ENCODE data around the gene NME1.
"Not testable (repeated sequence)": the region's sequence is repeated elsewhere in the genome, so short reads cannot be mapped to it uniquely, and the experiment has no call there.

NME1 gene

DNA sequence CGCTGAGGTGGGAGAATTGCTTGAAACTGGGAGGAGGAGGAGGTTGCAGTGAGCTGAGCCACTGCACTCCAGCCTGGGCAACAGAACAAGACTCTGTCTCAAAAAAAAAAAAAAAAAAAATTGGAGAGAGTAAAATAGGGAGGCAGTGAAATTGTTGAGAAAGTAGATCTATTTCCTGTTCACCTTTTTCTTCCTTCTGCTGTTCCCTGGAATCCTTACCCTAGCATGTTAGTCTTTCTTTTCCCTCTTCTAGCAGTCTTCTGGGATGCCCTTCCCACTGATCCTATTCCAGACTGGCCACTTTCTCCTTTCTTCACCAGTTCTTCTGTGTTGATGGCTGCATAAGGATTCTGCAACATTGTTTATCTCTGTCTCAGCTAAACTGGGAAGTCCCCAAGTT lies 16.0 kb downstream of the NME1 start:
- H2BK5ac ChIP-seq (ENCODE audit: low read length) = no peak overlapping the region
- H3K79me1 ChIP-seq (ENCODE audit: low read depth, low read length) = peaks cover 4% of the 10 kb centered on the region
- no peak overlapping the region for H2BK12ac ChIP-seq (ENCODE audit: low read length)
- H3K9me3 ChIP-seq (replicated peaks in 1 of 2; ENCODE audit: control insufficient read depth in 2 of 2, insufficient read depth in 1 of 2, low read depth in 1 of 2, low read length in 2 of 2) = no peaks in the 10 kb centered on the region
- no peak overlapping the region for H2AK5ac ChIP-seq (ENCODE audit: low read depth, low read length)
- H4K8ac ChIP-seq (ENCODE audit: low read depth, low read length) = no peak overlapping the region
- H2BK120ac ChIP-seq (ENCODE audit: low read depth, low read length) = no peak overlapping the region
- no CpG with 5 or more reads among the region's 1 CpG for whole genome bisulfite sequencing, 2 donors (ENCODE audit: extremely low coverage in 2 of 2, insufficient read length in 2 of 2, insufficient replicate concordance in 1 of 2)
- no peak overlapping the region for H2AFZ ChIP-seq (ENCODE audit: low read length)
- H3K36me3 ChIP-seq (replicated peaks in 1 of 2; ENCODE audit: control insufficient read depth in 2 of 2, insufficient read depth in 2 of 2, low read length in 2 of 2) = peaks cover 12 to 61% of the 10 kb centered on the region in 2 donors
- H3K4ac ChIP-seq (ENCODE audit: low read length) = no peak overlapping the region
- H3K27me3 ChIP-seq (ENCODE audit: control insufficient read depth in 3 of 3, insufficient read depth in 3 of 3, low read depth in 1 of 3, low read length in 3 of 3) = no peaks in the 10 kb centered on the region
- H3K27ac ChIP-seq (replicated peaks; ENCODE audit: low read length) = no peak overlapping the region
- H3K23ac ChIP-seq (ENCODE audit: low read depth, low read length, poor library complexity) = no peak overlapping the region
- no peak overlapping the region for H3K4me3 ChIP-seq (ENCODE audit: low read length in 2 of 2)
- peaks cover 3 to 5% of the 10 kb centered on the region in 2 donors for H3K4me1 ChIP-seq (ENCODE audit: control insufficient read depth in 2 of 2, insufficient read depth in 1 of 2, low read depth in 1 of 2, low read length in 2 of 2)
- no peak overlapping the region for H3K14ac ChIP-seq (ENCODE audit: low read length)
- no peak overlapping the region for H3K4me2 ChIP-seq (ENCODE audit: insufficient read depth, low read length, poor library complexity, severe bottlenecking)
- no peak overlapping the region for H3K18ac ChIP-seq (ENCODE audit: low read length)
- no peak overlapping the region for H2BK15ac ChIP-seq (ENCODE audit: low read length)
- H3K9ac ChIP-seq (ENCODE audit: low read depth, low read length, poor library complexity) = no peak overlapping the region
- DNase-seq (ENCODE audit: low spot score) = no peak
- H4K91ac ChIP-seq (ENCODE audit: low read depth, low read length, poor library complexity) = no peak overlapping the region

DNA sequence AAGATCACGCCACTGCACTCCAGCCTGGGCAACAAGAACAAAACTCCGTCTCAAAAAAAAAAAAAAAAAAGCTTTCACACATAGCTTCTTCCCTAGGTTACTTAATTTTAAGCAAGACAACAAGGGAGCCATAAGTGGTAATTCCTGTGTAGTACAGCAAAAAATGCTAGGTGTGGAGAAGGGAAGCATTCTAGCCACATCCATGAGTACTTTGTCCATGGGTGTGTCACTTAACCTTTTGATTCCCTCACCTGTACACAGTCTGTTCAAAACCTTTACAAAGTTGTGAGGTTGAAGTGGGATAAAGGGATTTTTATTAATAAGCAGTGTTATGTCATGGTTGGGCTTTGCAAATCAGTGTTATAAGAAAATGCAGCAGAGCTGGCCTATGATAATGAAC lies 17.4 kb downstream of the NME1 start:
- Histone ChIP-seq H2BK15ac (ENCODE audit: low read length) (no peak overlapping the region), H2AK5ac (ENCODE audit: low read depth, low read length) (no peak overlapping the region), H3K23ac (ENCODE audit: low read depth, low read length, poor library complexity) (no peak overlapping the region), H3K4me2 (ENCODE audit: insufficient read depth, low read length, poor library complexity, severe bottlenecking) (no peak overlapping the region), H3K14ac (ENCODE audit: low read length) (no peak overlapping the region), H3K36me3 (replicated peaks in 1 of 2; ENCODE audit: control insufficient read depth in 2 of 2, insufficient read depth in 2 of 2, low read length in 2 of 2) (peaks cover 12 to 73% of the 10 kb centered on the region in 2 donors), H3K79me1 (ENCODE audit: low read depth, low read length) (peaks cover 4% of the 10 kb centered on the region), H2BK120ac (ENCODE audit: low read depth, low read length) (no peak overlapping the region), H3K9ac (ENCODE audit: low read depth, low read length, poor library complexity) (no peak overlapping the region), H3K4me3 (ENCODE audit: low read length in 2 of 2) (no peak overlapping the region), H2BK12ac (ENCODE audit: low read length) (no peak overlapping the region), H3K27me3 (ENCODE audit: control insufficient read depth in 3 of 3, insufficient read depth in 3 of 3, low read depth in 1 of 3, low read length in 3 of 3) (no peaks in the 10 kb centered on the region), H3K4ac (ENCODE audit: low read length) (no peak overlapping the region), H2BK5ac (ENCODE audit: low read length) (no peak overlapping the region), H3K4me1 (ENCODE audit: control insufficient read depth in 2 of 2, insufficient read depth in 1 of 2, low read depth in 1 of 2, low read length in 2 of 2) (peaks cover under 1 to 1% of the 10 kb centered on the region in 2 donors), H3K18ac (ENCODE audit: low read length) (no peak overlapping the region), H2AFZ (ENCODE audit: low read length) (no peak overlapping the region), H4K91ac (ENCODE audit: low read depth, low read length, poor library complexity) (no peak overlapping the region), H4K8ac (ENCODE audit: low read depth, low read length) (no peak overlapping the region), H3K27ac (replicated peaks; ENCODE audit: low read length) (no peak overlapping the region), H3K9me3 (replicated peaks in 1 of 2; ENCODE audit: control insufficient read depth in 2 of 2, insufficient read depth in 1 of 2, low read depth in 1 of 2, low read length in 2 of 2) (no peaks in the 10 kb centered on the region)
- WGBS, 2 donors (ENCODE audit: extremely low coverage in 2 of 2, insufficient read length in 2 of 2, insufficient replicate concordance in 1 of 2) = no CpG with 5 or more reads among the region's 2 CpGs
- no peak for DNase-seq (ENCODE audit: low spot score)

DNA sequence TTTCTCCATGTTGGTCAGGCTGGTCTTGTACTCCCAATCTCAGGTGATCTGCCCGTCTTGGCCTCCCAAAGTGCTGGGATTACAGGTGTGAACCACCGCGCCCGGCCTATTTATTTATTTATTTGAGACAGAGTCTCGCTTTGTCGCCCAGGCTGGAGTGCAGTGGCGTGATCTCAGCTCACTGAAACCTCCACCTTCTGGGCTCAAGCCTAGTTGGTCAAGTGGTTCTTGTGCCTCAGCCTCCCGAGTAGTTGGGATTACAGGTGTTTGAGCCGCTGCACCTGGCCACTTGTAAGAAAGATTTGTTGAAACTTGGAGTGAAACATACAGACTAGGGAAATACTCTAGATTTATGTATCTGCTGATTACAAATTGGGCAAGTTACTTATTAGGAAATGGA lies 18.7 kb downstream of the NME1 start:
- H3K9me3 ChIP-seq (replicated peaks in 1 of 2; ENCODE audit: control insufficient read depth in 2 of 2, insufficient read depth in 1 of 2, low read depth in 1 of 2, low read length in 2 of 2); H3K9ac ChIP-seq (ENCODE audit: low read depth, low read length, poor library complexity); DNase-seq (ENCODE audit: low spot score); H3K79me1 ChIP-seq (ENCODE audit: low read depth, low read length); H2AK5ac ChIP-seq (ENCODE audit: low read depth, low read length); H3K4me3 ChIP-seq (ENCODE audit: low read length in 2 of 2); H2AFZ ChIP-seq (ENCODE audit: low read length); H2BK120ac ChIP-seq (ENCODE audit: low read depth, low read length); H3K14ac ChIP-seq (ENCODE audit: low read length); H4K8ac ChIP-seq (ENCODE audit: low read depth, low read length); H3K4me1 ChIP-seq (ENCODE audit: control insufficient read depth in 2 of 2, insufficient read depth in 1 of 2, low read depth in 1 of 2, low read length in 2 of 2); H3K27ac ChIP-seq (replicated peaks; ENCODE audit: low read length); H3K27me3 ChIP-seq (ENCODE audit: control insufficient read depth in 3 of 3, insufficient read depth in 3 of 3, low read depth in 1 of 3, low read length in 3 of 3); H2BK12ac ChIP-seq (ENCODE audit: low read length); H4K91ac ChIP-seq (ENCODE audit: low read depth, low read length, poor library complexity); H2BK15ac ChIP-seq (ENCODE audit: low read length); H3K18ac ChIP-seq (ENCODE audit: low read length); H3K23ac ChIP-seq (ENCODE audit: low read depth, low read length, poor library complexity); H2BK5ac ChIP-seq (ENCODE audit: low read length); H3K4me2 ChIP-seq (ENCODE audit: insufficient read depth, low read length, poor library complexity, severe bottlenecking); H3K4ac ChIP-seq (ENCODE audit: low read length): not testable (repeated sequence)
- H3K36me3 ChIP-seq (replicated peaks in 1 of 2; ENCODE audit: control insufficient read depth in 2 of 2, insufficient read depth in 2 of 2, low read length in 2 of 2) = peaks cover 13 to 78% of the 10 kb centered on the region in 2 donors
- no CpG with 5 or more reads among the region's 9 CpGs for WGBS, 2 donors (ENCODE audit: extremely low coverage in 2 of 2, insufficient read length in 2 of 2, insufficient replicate concordance in 1 of 2)

- DNase-seq (ENCODE audit: low spot score) = no peak
- peaks cover 16 to 87% of the 10 kb centered on the region in 2 donors for H3K36me3 ChIP-seq (replicated peaks in 1 of 2; ENCODE audit: control insufficient read depth in 2 of 2, insufficient read depth in 2 of 2, low read length in 2 of 2)
- H2AFZ ChIP-seq (ENCODE audit: low read length) = no peak overlapping the region
These were observed 27.1 kb downstream of the NME1 start for GRCh38 chr17:51180486-51180885.

More at GRCh38 chr17:51180486-51180885, 27.1 kb downstream of the NME1 start:
- Histone ChIP-seq H3K4ac (ENCODE audit: low read length) (no peak overlapping the region), H4K91ac (ENCODE audit: low read depth, low read length, poor library complexity) (no peak overlapping the region), H3K27ac (replicated peaks; ENCODE audit: low read length) (no peak overlapping the region), H3K4me1 (ENCODE audit: control insufficient read depth in 2 of 2, insufficient read depth in 1 of 2, low read depth in 1 of 2, low read length in 2 of 2) (no peaks in the 10 kb centered on the region), H3K18ac (ENCODE audit: low read length) (no peak overlapping the region), H3K9me3 (replicated peaks in 1 of 2; ENCODE audit: control insufficient read depth in 2 of 2, insufficient read depth in 1 of 2, low read depth in 1 of 2, low read length in 2 of 2) (no peaks in the 10 kb centered on the region), H2BK120ac (ENCODE audit: low read depth, low read length) (no peak overlapping the region), H3K27me3 (ENCODE audit: control insufficient read depth in 3 of 3, insufficient read depth in 3 of 3, low read depth in 1 of 3, low read length in 3 of 3) (no peaks in the 10 kb centered on the region), H2BK15ac (ENCODE audit: low read length) (no peak overlapping the region), H2AK5ac (ENCODE audit: low read depth, low read length) (no peak overlapping the region), H3K79me1 (ENCODE audit: low read depth, low read length) (no peaks in the 10 kb centered on the region), H2BK5ac (ENCODE audit: low read length) (no peak overlapping the region), H4K8ac (ENCODE audit: low read depth, low read length) (no peak overlapping the region), H3K4me3 (ENCODE audit: low read length in 2 of 2) (no peak overlapping the region), H3K4me2 (ENCODE audit: insufficient read depth, low read length, poor library complexity, severe bottlenecking) (no peak overlapping the region), H3K14ac (ENCODE audit: low read length) (no peak overlapping the region), H3K23ac (ENCODE audit: low read depth, low read length, poor library complexity) (no peak overlapping the region), H2BK12ac (ENCODE audit: low read length) (no peak overlapping the region), H3K9ac (ENCODE audit: low read depth, low read length, poor library complexity) (no peak overlapping the region)
- WGBS, 2 donors (ENCODE audit: extremely low coverage in 2 of 2, insufficient read length in 2 of 2, insufficient replicate concordance in 1 of 2) = no CpG with 5 or more reads among the region's 5 CpGs
